Measurements from ENCODE around the gene RNF10.

Gene RNF10

DNA sequence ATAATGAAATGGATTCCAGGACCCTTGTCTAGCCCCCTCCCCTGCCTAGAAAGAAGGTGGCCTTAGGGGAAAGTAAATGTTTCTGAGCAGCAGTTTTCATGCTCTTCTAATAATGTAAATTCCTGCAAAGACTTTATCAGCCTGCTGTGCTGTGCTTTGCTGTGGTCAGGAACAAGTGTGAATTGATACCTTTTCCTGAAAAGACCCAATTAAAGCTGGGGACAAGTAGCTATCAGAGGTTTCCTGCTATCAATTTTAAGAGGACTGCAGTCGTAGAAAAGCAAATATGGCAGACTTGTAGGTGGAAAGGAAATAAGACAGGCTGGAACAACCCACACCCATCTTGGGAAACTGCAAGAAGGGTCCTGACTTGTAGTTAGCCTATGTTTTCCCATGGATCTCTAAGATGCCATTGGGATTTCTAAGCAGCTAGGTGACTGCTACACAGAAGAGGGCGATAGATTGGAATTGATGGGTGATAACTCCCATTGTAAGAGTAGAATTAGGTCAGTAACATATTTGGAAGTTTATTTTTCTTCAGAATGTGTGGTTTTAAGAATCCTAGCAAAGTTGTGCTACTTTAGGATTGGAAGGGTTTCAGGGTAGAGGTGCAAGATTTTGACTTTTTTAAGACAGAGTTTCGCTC, 35.2 kb upstream of the RNF10 start:
- H3K4me3 ChIP-seq (ENCODE audit: low read length): no peak overlapping the region
- peaks cover 14% of the 10 kb centered on the region for H3K4me1 ChIP-seq (ENCODE audit: low read length)
- no peak overlapping the region for H3K27ac ChIP-seq (ENCODE audit: low read length)
- no peaks in the 10 kb centered on the region for H3K27me3 ChIP-seq (ENCODE audit: low read depth, low read length)
- TF ChIP-seq, protein P1, sequence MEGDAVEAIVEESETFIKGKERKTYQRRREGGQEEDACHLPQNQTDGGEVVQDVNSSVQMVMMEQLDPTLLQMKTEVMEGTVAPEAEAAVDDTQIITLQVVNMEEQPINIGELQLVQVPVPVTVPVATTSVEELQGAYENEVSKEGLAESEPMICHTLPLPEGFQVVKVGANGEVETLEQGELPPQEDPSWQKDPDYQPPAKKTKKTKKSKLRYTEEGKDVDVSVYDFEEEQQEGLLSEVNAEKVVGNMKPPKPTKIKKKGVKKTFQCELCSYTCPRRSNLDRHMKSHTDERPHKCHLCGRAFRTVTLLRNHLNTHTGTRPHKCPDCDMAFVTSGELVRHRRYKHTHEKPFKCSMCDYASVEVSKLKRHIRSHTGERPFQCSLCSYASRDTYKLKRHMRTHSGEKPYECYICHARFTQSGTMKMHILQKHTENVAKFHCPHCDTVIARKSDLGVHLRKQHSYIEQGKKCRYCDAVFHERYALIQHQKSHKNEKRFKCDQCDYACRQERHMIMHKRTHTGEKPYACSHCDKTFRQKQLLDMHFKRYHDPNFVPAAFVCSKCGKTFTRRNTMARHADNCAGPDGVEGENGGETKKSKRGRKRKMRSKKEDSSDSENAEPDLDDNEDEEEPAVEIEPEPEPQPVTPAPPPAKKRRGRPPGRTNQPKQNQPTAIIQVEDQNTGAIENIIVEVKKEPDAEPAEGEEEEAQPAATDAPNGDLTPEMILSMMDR (IDR thresholded peaks at IDR 0.05; ENCODE audit: low read depth, low read length): no peak
- no peak for TF ChIP-seq EZH2phosphoT487 (IDR thresholded peaks at IDR 0.05; ENCODE audit: low read depth)
- H4K20me1 ChIP-seq (ENCODE audit: insufficient read depth, low read length): peaks cover 11% of the 10 kb centered on the region
- no peaks in the 10 kb centered on the region for H3K9me3 ChIP-seq (ENCODE audit: insufficient read depth, low read length)
- no peak overlapping the region for H2AFZ ChIP-seq (ENCODE audit: low read depth, low read length)
- peaks cover 37% of the 10 kb centered on the region for H3K79me2 ChIP-seq (ENCODE audit: low read length)
- H3K9ac ChIP-seq (ENCODE audit: low read length): no peak overlapping the region
- H3K4me2 ChIP-seq (ENCODE audit: low read length): no peak overlapping the region
- H3K36me3 ChIP-seq (replicated peaks; ENCODE audit: low read depth, low read length): peaks cover 33% of the 10 kb centered on the region

DNA sequence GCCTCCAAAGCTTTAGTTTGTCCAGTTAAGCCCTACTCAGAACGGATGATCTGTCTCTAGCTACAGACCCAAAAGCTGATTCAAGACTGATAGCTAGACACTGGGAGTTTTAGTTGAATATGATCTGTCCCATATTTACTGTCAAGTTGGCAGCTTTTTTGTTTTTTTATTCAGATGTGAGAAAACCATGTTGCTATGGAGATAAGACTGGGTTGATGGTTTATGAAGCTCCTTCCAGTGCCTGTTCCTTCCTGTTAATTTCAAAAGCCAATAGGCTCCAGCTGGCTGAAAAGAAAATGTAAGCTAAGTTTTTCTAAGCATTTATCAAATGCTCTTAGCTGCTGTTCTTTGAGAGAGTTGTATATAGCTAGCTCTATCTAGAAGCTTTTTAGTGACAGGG, 33.6 kb upstream of the RNF10 start:
- H3K9ac ChIP-seq (ENCODE audit: low read length): no peak overlapping the region
- peaks cover 11% of the 10 kb centered on the region for H4K20me1 ChIP-seq (ENCODE audit: insufficient read depth, low read length)
- H2AFZ ChIP-seq (ENCODE audit: low read depth, low read length): no peak overlapping the region
- H3K4me1 ChIP-seq (ENCODE audit: low read length): peaks cover 8% of the 10 kb centered on the region
- H3K36me3 ChIP-seq (replicated peaks; ENCODE audit: low read depth, low read length): peaks cover 39% of the 10 kb centered on the region
- no peaks in the 10 kb centered on the region for H3K27me3 ChIP-seq (ENCODE audit: low read depth, low read length)
- H3K27ac ChIP-seq (ENCODE audit: low read length): no peak overlapping the region
- TF ChIP-seq, protein P1 (IDR thresholded peaks at IDR 0.05; ENCODE audit: low read depth, low read length): no peak
- no peak for TF ChIP-seq EZH2phosphoT487 (IDR thresholded peaks at IDR 0.05; ENCODE audit: low read depth)
- H3K4me3 ChIP-seq (ENCODE audit: low read length): no peak overlapping the region
- H3K79me2 ChIP-seq (ENCODE audit: low read length): peaks cover 27% of the 10 kb centered on the region
- no peak overlapping the region for H3K4me2 ChIP-seq (ENCODE audit: low read length)
- H3K9me3 ChIP-seq (ENCODE audit: insufficient read depth, low read length): no peaks in the 10 kb centered on the region

DNA sequence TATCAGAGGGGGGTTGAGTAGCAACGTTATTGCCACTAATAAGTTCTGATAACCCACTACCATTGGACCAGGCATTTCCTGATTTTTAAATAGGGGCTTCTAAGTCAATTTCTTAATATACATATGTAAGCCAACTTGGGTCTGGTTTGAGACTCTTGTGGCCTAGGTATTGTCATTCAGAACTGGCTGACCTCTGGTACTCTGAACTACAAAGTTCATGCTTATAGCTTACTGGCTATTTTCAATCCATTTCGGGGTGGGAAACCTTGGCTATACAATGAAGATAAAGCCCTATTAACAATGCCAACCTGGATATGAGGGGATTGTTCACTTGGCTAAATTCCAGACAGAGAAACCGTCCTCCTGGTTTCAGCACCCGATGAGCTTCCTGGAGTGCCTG, 29.6 kb upstream of the RNF10 start:
- Histone ChIP-seq H4K20me1 (ENCODE audit: insufficient read depth, low read length) (no peaks in the 10 kb centered on the region), H3K4me1 (ENCODE audit: low read length) (no peaks in the 10 kb centered on the region), H3K9ac (ENCODE audit: low read length) (no peak overlapping the region), H3K4me2 (ENCODE audit: low read length) (no peak overlapping the region), H3K36me3 (replicated peaks; ENCODE audit: low read depth, low read length) (peaks cover 23% of the 10 kb centered on the region), H3K27me3 (ENCODE audit: low read depth, low read length) (no peaks in the 10 kb centered on the region), H3K9me3 (ENCODE audit: insufficient read depth, low read length) (no peaks in the 10 kb centered on the region), H2AFZ (ENCODE audit: low read depth, low read length) (no peak overlapping the region), H3K27ac (ENCODE audit: low read length) (no peak overlapping the region), H3K79me2 (ENCODE audit: low read length) (no peaks in the 10 kb centered on the region), H3K4me3 (ENCODE audit: low read length) (no peak overlapping the region)
- no peak for TF ChIP-seq EZH2phosphoT487 (IDR thresholded peaks at IDR 0.05; ENCODE audit: low read depth)
- TF ChIP-seq, protein P1 (IDR thresholded peaks at IDR 0.05; ENCODE audit: low read depth, low read length): no peak

DNA sequence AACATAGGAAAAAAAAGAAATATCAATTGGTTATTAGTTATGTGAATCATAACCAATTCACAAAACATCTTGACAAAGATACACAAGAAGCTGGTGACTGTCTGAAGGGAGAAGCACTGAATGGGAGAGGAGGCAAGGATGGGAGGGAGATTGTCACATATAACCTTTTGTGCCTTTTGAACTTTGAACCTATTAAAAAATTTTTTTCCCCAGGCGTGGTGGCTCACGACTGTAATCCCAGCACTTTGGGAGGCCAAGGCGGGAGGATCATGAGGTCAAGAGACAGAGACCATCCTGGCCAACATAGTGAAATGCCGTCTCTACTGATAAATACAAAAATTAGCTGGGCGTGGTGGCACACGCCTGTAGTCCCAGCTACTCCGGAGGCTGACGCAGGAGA, 25.6 kb upstream of the RNF10 start:
- Histone ChIP-seq H4K20me1 (ENCODE audit: insufficient read depth, low read length) (no peaks in the 10 kb centered on the region), H3K36me3 (replicated peaks; ENCODE audit: low read depth, low read length) (peaks cover 15% of the 10 kb centered on the region)
- TF ChIP-seq, protein P1 (IDR thresholded peaks at IDR 0.05; ENCODE audit: low read depth, low read length): no peak
- no peak for TF ChIP-seq EZH2phosphoT487 (IDR thresholded peaks at IDR 0.05; ENCODE audit: low read depth)

More for the DNA sequence above, 25.6 kb upstream of the RNF10 start:
- H2AFZ ChIP-seq (ENCODE audit: low read depth, low read length): no peak overlapping the region
- H3K9ac ChIP-seq (ENCODE audit: low read length): no peak overlapping the region
- H3K9me3 ChIP-seq (ENCODE audit: insufficient read depth, low read length): no peaks in the 10 kb centered on the region
- H3K4me3 ChIP-seq (ENCODE audit: low read length): no peak overlapping the region
- no peaks in the 10 kb centered on the region for H3K79me2 ChIP-seq (ENCODE audit: low read length)
- no peak overlapping the region for H3K4me2 ChIP-seq (ENCODE audit: low read length)
- no peak overlapping the region for H3K27ac ChIP-seq (ENCODE audit: low read length)
- H3K27me3 ChIP-seq (ENCODE audit: low read depth, low read length): no peaks in the 10 kb centered on the region
- H3K4me1 ChIP-seq (ENCODE audit: low read length): no peaks in the 10 kb centered on the region
